Activated CD8-positive, alpha-beta memory T cell treated with anti-CD3 and anti-CD28 coated beads for 48 hours (primary cell): ENCODE results near the gene STK33.

Source experiments
- DNase-seq, 3 experiments: peaks; one replicate each; pipeline ENCODE4 v3.0.0-alpha.2; 2020; ENCODE audit warnings: low read depth in 2 of 3, low spot score in 2 of 3

Gene STK33

DNA sequence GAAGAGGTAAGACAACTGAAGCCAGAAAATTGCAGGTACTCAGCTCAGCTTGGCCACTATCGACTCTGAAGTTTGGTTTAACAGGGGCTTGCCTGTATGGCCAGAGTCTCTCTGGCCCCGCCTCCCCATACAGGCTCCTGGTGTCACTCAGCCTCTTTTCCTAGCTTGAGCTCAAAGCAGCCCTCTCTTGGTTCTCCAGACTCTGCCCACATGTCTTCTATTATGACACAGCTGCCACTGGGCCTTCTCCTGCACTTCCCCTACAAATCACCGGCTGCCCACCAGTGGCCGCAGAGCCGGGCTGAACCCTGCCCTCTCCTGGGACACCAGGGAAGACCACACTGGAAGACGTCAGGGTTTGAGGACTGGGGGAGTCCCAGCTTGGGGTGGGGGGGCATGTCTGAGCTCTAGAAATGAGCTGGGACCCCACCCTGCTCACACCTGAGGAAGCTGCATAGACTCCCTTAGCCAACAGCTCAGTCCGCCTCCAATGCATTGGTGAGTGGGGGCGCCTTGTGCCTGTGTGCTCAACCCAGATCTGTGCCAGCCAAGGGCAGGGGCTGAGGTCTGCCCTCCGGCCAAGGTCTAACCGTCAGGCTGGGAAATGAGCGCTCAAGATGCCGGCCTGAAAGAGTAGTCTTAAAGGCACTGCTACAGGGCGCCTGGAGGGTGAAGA lies 236.0 kb downstream of the STK33 start:
- no peak for DNase-seq

- DNase-seq = no peak
Measured at GRCh38 chr11:8357505-8357888, 236.5 kb downstream of the STK33 start.

GRCh38 chr11:8356721-8357504 lies 237.1 kb downstream of the STK33 start:
- DNase-seq = no peak

DNA sequence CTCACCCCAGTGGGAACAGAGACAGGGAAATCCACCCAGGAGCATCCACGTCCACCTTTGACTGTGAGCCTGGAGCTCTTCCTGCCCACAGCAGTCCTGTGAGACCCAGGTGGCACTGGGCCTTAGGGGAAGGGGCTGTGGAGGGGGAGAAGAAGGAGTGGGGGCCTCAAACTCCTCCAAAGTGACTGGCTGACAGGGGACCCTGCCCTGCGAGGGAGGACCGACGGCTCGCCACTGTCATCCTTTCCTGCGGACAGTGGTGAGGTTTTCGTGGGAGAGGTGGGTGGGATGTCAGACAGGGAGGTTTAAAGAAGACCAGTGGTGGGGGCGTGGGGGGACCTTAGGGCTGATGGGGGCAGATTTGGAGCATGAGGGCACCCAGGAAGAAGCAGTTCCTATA lies 237.8 kb downstream of the STK33 start:
- no peak for DNase-seq

DNA sequence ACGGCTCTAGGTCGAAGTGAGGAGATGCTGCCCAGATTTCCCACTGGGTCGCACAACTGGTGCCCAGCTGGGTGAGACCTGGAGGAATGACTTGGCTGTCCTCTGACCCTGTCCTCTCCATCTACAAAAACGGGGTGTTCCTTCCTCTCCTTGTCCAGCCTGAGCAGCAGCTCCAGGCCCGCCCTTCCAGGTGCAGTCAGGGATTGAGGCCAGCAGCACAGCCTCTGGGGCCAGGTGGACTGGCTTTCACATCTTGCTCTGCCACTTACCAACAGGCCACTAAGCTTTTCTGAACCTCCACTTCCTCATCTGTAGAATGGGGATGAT lies 238.6 kb downstream of the STK33 start:
- DNase-seq = no peak

DNA sequence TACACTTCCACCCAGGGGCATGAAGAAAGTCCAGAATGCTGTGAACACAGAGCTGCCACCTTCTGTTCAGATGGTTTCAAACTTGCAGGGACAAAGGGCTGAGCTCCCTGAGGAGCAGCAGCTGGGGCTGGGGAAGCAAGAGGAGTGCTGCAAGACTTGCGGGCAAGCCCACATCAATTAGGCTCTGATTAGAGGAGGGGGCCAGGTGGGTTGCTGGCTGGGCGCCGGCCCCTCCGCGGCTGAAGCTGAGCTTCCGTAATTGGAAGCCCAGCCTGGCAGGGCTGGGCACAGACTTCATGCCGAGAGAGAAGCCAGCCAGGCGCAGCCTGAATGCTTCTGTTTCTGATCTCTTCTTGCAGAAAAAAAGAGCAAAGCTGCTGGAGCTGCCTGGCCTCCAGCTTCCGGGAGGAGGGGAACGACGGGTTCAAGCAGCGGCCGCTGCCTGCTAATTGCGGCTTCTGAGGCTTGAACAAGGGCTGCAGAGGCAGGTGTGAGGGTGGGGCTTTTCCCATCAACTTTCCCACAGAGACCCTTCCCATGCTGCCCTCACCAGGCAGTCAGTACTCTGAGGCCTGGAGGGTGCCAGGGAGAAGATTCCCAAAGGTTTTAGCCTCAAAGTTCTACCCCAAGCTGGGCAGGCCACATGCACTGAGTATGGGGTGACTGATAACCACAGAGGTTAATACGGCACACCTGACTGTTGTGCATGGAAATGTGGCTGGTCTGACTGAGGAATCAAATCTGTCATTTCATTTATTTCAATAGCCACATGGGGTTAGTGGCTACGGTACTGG lies 239.2 kb downstream of the STK33 start:
- DNase-seq = no peak

DNA sequence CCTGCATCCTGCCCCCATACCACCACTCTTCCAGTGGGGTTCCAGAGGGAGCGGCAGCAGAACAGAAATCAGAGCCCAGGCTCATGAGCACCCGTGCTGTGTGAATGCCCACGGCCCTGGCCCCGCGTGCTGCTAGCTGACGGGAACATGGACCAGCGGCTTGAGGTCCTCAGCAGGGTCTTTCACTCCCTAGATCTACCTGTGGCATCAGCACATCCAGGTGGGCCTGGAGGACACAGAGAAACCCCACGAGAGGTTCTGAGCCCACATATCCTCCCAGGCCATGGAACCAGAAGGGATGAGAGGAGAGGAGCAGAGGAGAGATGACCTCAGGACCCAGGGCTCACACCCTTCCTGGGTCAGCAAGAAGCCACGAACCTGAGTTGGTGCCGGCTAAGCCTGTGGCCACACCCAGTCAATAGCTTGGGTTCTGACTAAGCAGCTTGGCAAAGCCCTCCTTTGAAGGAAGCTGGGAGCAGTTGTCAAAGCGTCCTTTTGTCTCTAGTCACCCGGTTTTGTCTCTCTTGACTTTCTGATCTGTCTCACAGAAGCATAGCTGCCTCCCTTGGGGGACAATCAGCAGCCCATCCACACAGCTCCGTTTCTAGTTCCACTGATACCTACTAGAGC lies 241.0 kb downstream of the STK33 start:
- DNase-seq = no peak

- DNase-seq = no peak
Measured at GRCh38 chr11:8352103-8352875, 241.7 kb downstream of the STK33 start.

DNA sequence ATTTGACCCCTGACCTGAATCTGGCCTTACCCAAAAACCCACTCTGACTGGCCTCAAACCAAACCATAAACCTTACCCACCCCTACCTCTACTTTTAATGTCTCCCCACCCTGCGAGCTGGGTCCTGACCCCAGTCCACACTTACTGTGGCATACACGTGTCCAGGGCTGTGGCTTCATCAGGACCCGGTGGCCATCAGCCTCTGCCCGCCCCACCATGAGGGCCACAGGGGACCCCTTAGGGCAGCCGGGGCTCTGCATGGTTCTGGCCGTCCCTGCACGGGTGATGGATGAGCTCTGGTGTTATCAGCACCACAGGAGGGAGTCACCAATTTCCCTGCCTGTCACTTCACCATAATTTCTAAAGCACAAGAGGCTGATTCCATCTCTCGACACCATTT lies 242.8 kb downstream of the STK33 start:
- DNase-seq = no peak

- DNase-seq = no peak
Measured at GRCh38 chr11:8347978-8348377, 246.1 kb downstream of the STK33 start.

- no peak for DNase-seq
Measured at GRCh38 chr11:8346157-8346755, 247.8 kb downstream of the STK33 start.

DNA sequence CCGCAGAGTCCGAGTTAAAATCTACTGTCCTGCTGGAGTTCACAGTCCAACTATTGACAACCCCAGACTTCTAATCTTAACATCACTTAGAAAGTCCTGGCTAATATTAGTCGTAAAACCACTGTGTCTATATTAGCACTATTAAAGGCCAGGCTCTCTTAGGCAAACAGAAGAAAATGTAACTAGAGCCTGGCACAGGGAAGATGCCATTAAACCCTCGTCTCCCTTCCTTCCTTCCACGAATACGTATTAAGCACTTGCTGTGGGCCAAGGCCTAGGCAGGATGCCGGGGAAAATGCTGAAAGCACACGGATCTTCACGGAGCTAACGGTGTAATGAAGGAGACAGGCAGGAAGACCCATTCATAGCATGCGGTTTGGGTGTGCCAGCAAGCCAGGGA lies 248.8 kb downstream of the STK33 start:
- no peak for DNase-seq

GRCh38 chr11:8344346-8344745 lies 249.7 kb downstream of the STK33 start:
- DNase-seq = no peak

- DNase-seq = no peak
Measured at GRCh38 chr11:8342821-8343681, 251.0 kb downstream of the STK33 start.

- no peak for DNase-seq
Measured at GRCh38 chr11:8341996-8342395, 252.0 kb downstream of the STK33 start.
